GM18951 (cell line): Measurements from ENCODE around the gene MAGEA11.
"Not testable (repeated sequence)": the region's sequence is repeated elsewhere in the genome, so short reads cannot be mapped to it uniquely, and the experiment has no call there.

ENCODE experiments used
- POLR2A ChIP-seq: IDR thresholded peaks from 4 replicates; pipeline ENCODE4 v1.6.1; 2011; ENCODE audit warnings: mild to moderate bottlenecking; ENCODE audit not compliant: insufficient read length, insufficient read depth; ENCODE audit errors: extremely low read depth
- in situ Hi-C: fragments of 300-500 bp; cut with MboI; formaldehyde crosslinking; loops from one replicate; pipeline ENCODE4 v1.12.0; 2022; ENCODE audit warnings: low sequenced_read_pairs, mixed read lengths, inconsistent platforms; ENCODE audit not compliant: unreplicated experiment

The MAGEA11 gene

DNA sequence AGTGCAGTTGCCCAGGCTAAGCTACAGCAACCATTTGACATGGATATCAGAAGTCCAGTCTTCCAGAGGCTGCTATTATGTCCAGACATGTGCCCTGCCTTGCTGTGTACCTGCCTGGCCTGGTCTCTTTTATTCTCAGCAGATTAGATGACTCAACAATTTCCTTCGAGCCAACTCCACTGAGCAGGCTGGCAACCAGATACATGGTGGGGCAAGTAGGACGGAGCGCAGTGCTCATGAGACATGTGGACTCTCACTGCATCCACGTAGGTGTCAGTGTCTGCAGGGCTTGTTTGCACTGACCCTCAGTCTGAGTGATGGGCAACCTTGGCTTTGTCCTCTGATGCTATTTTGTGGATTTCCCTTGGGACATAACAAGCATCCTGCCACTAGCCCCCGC is 7.2 kb upstream of the MAGEA11 start:
- in situ Hi-C loops, result no loop called here
- no peak for TF ChIP-seq POLR2A

GRCh38 chrX:149707147-149707901 is 4.5 kb upstream of the MAGEA11 start:
- TF ChIP-seq POLR2A, result no peak
- in situ Hi-C loops, result no loop called here

- in situ Hi-C loops, result no loop called here
- no peak for TF ChIP-seq POLR2A
Measured at GRCh38 chrX:149712831-149713230, 971 bp downstream of the MAGEA11 start.

- TF ChIP-seq POLR2A, result no peak
- in situ Hi-C loops, result no loop called here
Measured at GRCh38 chrX:149713279-149714050, 1.6 kb downstream of the MAGEA11 start.

DNA sequence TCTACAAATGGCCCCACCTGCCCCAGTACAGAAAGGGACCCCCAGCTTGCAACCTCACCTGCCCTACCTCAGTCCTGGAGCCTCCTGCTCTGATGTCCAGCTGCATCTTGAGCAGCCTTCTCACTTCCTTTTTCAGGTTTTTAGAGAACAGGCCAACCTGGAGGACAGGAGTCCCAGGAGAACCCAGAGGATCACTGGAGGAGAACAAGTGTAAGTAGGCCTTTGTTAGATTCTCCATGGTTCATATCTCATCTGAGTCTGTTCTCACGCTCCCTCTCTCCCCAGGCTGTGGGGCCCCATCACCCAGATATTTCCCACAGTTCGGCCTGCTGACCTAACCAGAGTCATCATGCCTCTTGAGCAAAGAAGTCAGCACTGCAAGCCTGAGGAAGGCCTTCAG is 3.6 kb downstream of the MAGEA11 start:
- TF ChIP-seq POLR2A, result no peak
- in situ Hi-C loops, result no loop called here

DNA sequence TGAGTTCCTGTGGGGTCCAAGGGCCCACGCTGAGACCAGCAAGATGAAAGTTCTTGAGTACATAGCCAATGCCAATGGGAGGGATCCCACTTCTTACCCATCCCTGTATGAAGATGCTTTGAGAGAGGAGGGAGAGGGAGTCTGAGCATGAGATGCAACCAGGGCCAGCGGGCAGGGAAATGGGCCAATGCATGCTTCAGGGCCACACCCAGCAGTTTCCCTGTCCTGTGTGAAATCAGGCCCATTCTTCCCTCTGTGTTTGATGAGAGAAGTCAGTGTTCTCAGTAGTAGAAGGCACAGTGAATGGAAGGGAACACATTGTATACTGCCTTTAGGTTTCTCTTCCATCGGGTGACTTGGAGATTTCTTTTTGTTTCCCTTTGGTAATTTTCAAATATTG is 4.8 kb downstream of the MAGEA11 start:
- no peak for TF ChIP-seq POLR2A
- in situ Hi-C loops, result no loop called here

DNA sequence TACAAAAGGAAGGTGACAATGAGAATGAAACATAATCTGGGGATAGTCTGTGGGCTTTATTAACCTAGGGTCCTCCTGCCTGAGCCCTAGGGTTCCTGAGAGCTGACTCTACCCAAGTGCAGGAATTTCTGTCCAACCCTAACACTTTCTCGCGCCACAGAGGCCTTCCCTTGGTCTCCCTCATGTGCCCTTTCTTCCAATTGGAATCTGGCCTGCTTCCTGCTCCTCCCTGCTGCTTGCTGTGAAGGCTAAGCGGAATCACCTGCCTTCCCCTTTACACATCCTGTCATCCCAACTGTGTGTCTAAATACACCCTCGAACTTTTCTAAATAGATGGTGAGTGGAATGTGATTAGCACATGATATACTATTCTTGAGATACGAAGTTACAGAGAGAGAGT is 5.9 kb downstream of the MAGEA11 start:
- in situ Hi-C loops, result no loop called here
- TF ChIP-seq POLR2A, result no peak

DNA sequence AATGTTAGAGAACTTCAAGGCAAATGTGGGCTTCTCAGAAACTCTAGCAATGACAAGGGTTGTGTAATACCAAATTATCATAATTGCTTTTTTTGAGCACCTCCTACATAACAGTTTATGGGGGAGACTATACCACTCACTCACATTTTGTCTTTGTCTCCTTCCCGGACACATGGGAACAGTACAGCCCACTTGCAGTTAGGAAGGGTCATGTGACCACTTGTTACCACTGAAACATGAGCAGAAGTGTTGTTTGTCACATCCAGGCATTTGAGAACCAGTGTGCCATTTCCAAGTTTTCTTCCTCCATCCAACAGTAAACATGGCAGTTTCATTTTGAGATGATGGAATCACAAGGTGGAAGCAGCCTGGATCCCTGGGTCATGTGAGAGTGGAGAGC is 6.9 kb downstream of the MAGEA11 start:
- in situ Hi-C loops, result no loop called here
- no peak for TF ChIP-seq POLR2A

GRCh38 chrX:149720021-149720689 is 8.3 kb downstream of the MAGEA11 start:
- in situ Hi-C loops, result no loop called here
- TF ChIP-seq POLR2A, result no peak

GRCh38 chrX:149721241-149721640 is 9.4 kb downstream of the MAGEA11 start:
- in situ Hi-C loops, result not testable (repeated sequence)

DNA sequence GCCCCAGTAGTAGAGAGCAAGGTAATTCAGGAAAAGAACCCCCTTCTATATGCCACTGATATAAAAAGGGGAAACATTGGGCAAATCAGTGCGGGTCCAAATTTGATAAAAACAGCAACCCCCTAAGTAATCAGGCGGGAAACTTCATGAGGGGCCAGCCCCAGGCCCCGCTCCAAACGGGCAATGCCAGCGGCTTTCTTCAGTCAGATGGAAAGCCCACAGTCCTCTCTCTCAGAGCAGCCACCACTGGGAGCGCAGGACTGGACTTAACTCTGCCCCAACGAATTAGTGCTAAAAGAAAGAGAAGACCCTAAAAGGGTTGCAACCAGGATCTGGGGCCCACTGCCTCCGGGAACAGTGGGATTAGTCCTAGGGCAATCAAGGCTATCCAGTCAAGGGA is 9.9 kb downstream of the MAGEA11 start:
- TF ChIP-seq POLR2A, result no peak
- in situ Hi-C loops, result no loop called here

GRCh38 chrX:149723583-149724118 is 11.8 kb downstream of the MAGEA11 start:
- in situ Hi-C loops, result not testable (repeated sequence)

GRCh38 chrX:149727308-149727707 is 15.4 kb downstream of the MAGEA11 start:
- in situ Hi-C loops, result not testable (repeated sequence)

- in situ Hi-C loops, result not testable (repeated sequence)
Measured at GRCh38 chrX:149742269-149742668, 30.4 kb downstream of the MAGEA11 start.

GRCh38 chrX:149746390-149747007 is 34.6 kb downstream of the MAGEA11 start:
- in situ Hi-C loops, result not testable (repeated sequence)
